Vagina (tissue), 2 donors: ENCODE results near the gene MROH7.

Experiments
- CTCF ChIP-seq, 3 experiments: fragments of 450-650 bp in 2 of 3; fragments of 200-600 bp in 1 of 3; sonication (generic) in 1 of 3; IDR thresholded peaks; one replicate each; pipeline ENCODE4 v1.5.1; 2017 to 2019; ENCODE audit warnings: antibody characterized with exemption in 3 of 3, mild to moderate bottlenecking in 2 of 3, moderate library complexity in 2 of 3
- POLR2AphosphoS5 ChIP-seq, 2 donors: sonication (generic); formaldehyde crosslinking; IDR thresholded peaks; one replicate each; pipeline ENCODE4 v1.9.0; 2017; ENCODE audit warnings: antibody characterized with exemption in 2 of 2, mild to moderate bottlenecking in 2 of 2, low read depth in 1 of 2; ENCODE audit not compliant: insufficient read depth in 1 of 2

- TF ChIP-seq CTCF (IDR thresholded peaks at IDR 0.05): no peak
- no peak for TF ChIP-seq POLR2AphosphoS5 (IDR thresholded peaks at IDR 0.05; ENCODE audit: insufficient read depth in 1 of 2, low read depth in 1 of 2)
Observed at GRCh38 chr1:54728027-54728426, 86.4 kb downstream of the MROH7 start.
